HFFc6 (cell line): Measurements from ENCODE around the gene SH3PXD2B. TPM values are rescaled to one million over a fixed set of nuclear protein-coding genes. Genes with fewer than 3 reads are reported as not detected.

Source experiments
- DNase-seq: peaks from one replicate; pipeline ENCODE4 v3.0.0-alpha.2; 2018
- H3K27ac Mint-ChIP-seq: 2 replicates; pipeline ENCODE4 v1.8.0; 2020; ENCODE audit warnings: mild to moderate bottlenecking, mixed read lengths
- H3K27me3 Mint-ChIP-seq: 2 replicates; pipeline ENCODE4 v1.8.0; 2021; ENCODE audit warnings: mild to moderate bottlenecking, moderate library complexity, mixed read lengths; ENCODE audit not compliant: insufficient read depth
- H3K36me3 Mint-ChIP-seq: 2 replicates; pipeline ENCODE4 v1.8.0; 2021; ENCODE audit warnings: low read depth, mixed read lengths
- H3K4me1 Mint-ChIP-seq: 2 replicates; pipeline ENCODE4 v1.8.0; 2020; ENCODE audit warnings: low read depth, mixed read lengths
- H3K4me3 Mint-ChIP-seq: 2 replicates; pipeline ENCODE4 v1.8.0; 2020; ENCODE audit warnings: mild to moderate bottlenecking, moderate library complexity, mixed read lengths
- H3K9me3 Mint-ChIP-seq: 2 replicates; pipeline ENCODE4 v1.8.0; 2020; ENCODE audit warnings: mild to moderate bottlenecking, mixed read lengths
- CTCF ChIP-seq: fragments of 200-600 bp; sonication (generic); IDR thresholded peaks from 2 replicates; pipeline ENCODE4 v1.5.0; 2021; ENCODE audit warnings: antibody characterized with exemption, mild to moderate bottlenecking
- total RNA-seq, 6 experiments: library from RNA; stranded (reverse); fragmentation: NEBNext Ultra II Directional; extraction: Animal tissue kit (Norgen Biotek cat#: 25700); gene quantifications; 2 replicates in 1 of 6; 3 replicates in 5 of 6; pipeline ENCODE4 v1.2.3, GENCODE V29; 2021

Gene SH3PXD2B
- total RNA-seq, 6 experiments from 2014 or later, result 12.4 to 28.4 (median 24.3) TPM

- Mint-ChIP-seq H3K36me3 (no peaks in the 10 kb centered on the region), H3K4me1 (peaks cover 29% of the 10 kb centered on the region), H3K9me3 (no peaks in the 10 kb centered on the region), H3K27ac (peak overlapping the region; percentile 61), H3K4me3 (peak overlapping the region; percentile 18), H3K27me3 (peaks cover 3% of the 10 kb centered on the region; the same call in 1 of the 2 replicates)
- peak; percentile 91 for DNase-seq
- TF ChIP-seq CTCF, result no peak
These were observed 10.8 kb downstream of the SH3PXD2B start for GRCh38 chr5:172443441-172444109.

DNA sequence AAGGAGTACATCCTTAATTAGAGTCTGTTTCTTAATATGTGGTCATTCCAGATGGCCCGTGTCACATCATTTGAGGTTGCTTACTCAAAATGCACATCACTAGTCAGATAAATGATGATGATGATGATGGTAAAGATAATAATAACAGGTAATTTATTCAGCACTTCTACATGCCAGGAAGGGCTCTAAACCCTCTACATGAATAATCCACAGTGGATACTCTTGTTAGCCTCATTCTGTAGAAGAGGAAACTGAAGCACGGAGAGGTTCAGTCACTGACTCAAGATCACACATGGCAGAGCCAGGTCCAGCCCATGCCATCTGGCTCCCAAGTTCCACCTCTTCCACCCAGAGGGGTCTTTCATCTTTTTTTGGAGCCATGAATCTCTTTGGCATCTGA, 11.7 kb downstream of the SH3PXD2B start:
- no peak overlapping the region for H3K4me3 Mint-ChIP-seq
- no peak overlapping the region for H3K27ac Mint-ChIP-seq
- no peak for TF ChIP-seq CTCF
- peaks cover 37% of the 10 kb centered on the region for H3K4me1 Mint-ChIP-seq
- no peaks in the 10 kb centered on the region for H3K36me3 Mint-ChIP-seq
- H3K9me3 Mint-ChIP-seq, result no peaks in the 10 kb centered on the region
- peaks cover 7% of the 10 kb centered on the region; the same call in 1 of the 2 replicates for H3K27me3 Mint-ChIP-seq
- DNase-seq, result no peak

GRCh38 chr5:172441262-172441751, 13.0 kb downstream of the SH3PXD2B start:
- no peak overlapping the region for H3K4me3 Mint-ChIP-seq
- H3K9me3 Mint-ChIP-seq, result no peaks in the 10 kb centered on the region
- peaks cover 7% of the 10 kb centered on the region; the same call in 1 of the 2 replicates for H3K27me3 Mint-ChIP-seq
- no peak overlapping the region for H3K27ac Mint-ChIP-seq
- no peaks in the 10 kb centered on the region for H3K36me3 Mint-ChIP-seq
- DNase-seq, result no peak
- H3K4me1 Mint-ChIP-seq, result peaks cover 39% of the 10 kb centered on the region
- no peak for TF ChIP-seq CTCF

GRCh38 chr5:172440486-172440885, 13.8 kb downstream of the SH3PXD2B start:
- Mint-ChIP-seq H3K4me1 (peaks cover 39% of the 10 kb centered on the region), H3K27me3 (peaks cover 7% of the 10 kb centered on the region; the same call in 1 of the 2 replicates), H3K9me3 (no peaks in the 10 kb centered on the region), H3K36me3 (no peaks in the 10 kb centered on the region), H3K27ac (no peak overlapping the region), H3K4me3 (no peak overlapping the region)
- no peak for DNase-seq
- no peak for TF ChIP-seq CTCF

GRCh38 chr5:172439785-172440477, 14.4 kb downstream of the SH3PXD2B start:
- Mint-ChIP-seq H3K4me3 (no peak overlapping the region), H3K9me3 (no peaks in the 10 kb centered on the region), H3K36me3 (no peaks in the 10 kb centered on the region), H3K4me1 (peaks cover 36% of the 10 kb centered on the region), H3K27me3 (peaks cover 7% of the 10 kb centered on the region; the same call in 1 of the 2 replicates), H3K27ac (no peak overlapping the region)
- TF ChIP-seq CTCF, result no peak
- no peak for DNase-seq
